Retinal pigment epithelial cell (primary cell): ENCODE measurements around the gene BOC.

ENCODE experiments used
- DNase-seq: peaks from one replicate; pipeline ENCODE4 v3.0.0-alpha.2; 2010; ENCODE audit warnings: low read depth
- H3K4me3 ChIP-seq: 2 replicates; pipeline ENCODE4 v1.5.1; 2011; ENCODE audit warnings: mild to moderate bottlenecking, low read length, control low read depth, moderate library complexity
- TF ChIP-seq, protein P1 (sequence below): conservative IDR thresholded peaks from 2 replicates; pipeline ENCODE4 v1.5.1; 2011; ENCODE audit warnings: low read depth, low read length, control low read depth, inconsistent platforms

BOC gene

DNA sequence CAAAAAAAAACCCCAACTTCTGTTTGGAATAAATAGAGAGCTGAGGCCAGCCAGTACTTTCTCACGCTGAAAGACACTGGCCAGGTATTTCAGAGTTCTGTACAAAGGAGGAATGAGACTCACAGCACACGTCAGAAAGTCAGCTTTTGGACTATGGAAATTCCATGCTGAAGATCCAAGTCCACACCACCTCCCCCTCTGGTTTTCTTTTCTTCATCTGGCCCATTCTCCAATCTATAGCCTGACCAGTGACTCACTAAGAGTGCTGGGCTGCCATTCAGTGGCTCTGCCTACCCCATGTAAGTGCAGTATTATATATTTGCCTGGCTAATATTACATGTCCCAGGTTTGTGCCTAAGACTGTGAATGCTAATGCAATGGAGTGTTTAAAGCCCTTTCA lies 13.9 kb downstream of the BOC start:
- H3K4me3 ChIP-seq: no peak overlapping the region
- no peak for DNase-seq
- TF ChIP-seq, protein P1, sequence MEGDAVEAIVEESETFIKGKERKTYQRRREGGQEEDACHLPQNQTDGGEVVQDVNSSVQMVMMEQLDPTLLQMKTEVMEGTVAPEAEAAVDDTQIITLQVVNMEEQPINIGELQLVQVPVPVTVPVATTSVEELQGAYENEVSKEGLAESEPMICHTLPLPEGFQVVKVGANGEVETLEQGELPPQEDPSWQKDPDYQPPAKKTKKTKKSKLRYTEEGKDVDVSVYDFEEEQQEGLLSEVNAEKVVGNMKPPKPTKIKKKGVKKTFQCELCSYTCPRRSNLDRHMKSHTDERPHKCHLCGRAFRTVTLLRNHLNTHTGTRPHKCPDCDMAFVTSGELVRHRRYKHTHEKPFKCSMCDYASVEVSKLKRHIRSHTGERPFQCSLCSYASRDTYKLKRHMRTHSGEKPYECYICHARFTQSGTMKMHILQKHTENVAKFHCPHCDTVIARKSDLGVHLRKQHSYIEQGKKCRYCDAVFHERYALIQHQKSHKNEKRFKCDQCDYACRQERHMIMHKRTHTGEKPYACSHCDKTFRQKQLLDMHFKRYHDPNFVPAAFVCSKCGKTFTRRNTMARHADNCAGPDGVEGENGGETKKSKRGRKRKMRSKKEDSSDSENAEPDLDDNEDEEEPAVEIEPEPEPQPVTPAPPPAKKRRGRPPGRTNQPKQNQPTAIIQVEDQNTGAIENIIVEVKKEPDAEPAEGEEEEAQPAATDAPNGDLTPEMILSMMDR: no peak

DNA sequence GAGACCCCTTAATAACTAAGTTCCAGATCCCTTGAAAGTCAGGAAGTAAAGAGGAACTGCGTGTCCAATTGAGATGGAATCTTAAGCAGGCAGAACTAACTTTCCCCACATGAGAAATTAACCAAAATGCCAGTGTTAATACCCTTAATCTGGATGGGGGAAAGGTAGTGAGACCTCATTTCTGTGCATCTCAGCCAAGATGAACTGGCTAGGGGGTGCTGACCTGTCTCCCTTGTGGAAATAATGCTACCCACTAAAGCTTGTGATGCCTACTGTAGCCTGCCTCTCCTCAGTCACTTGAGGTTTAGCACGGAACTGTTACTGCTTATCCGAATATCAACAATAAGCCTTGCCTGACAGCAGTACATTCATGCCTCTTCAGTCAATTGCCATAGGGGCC lies 15.1 kb downstream of the BOC start:
- DNase-seq: no peak
- TF ChIP-seq, protein P1: no peak
- no peak overlapping the region for H3K4me3 ChIP-seq

DNA sequence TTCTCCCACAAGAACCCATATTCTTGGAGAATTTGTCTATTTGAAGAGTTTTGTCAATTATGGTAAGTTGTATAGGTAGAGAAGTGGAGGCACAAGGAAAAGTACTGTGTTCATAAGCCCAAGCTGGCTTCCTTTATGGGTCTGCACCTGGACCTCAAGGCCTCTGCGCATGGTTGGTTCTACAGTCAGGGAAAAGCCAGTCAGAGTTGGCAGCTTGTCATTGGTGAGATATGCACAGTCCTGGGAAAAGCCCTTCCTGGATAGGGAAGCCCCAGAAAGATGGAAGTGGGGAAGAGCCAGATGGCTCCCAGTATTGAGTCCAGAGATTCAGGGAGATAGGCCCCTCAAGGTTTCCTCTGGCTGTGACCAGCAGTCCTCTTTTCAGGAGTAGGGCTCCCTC lies 15.8 kb downstream of the BOC start:
- no peak for DNase-seq
- TF ChIP-seq, protein P1: no peak
- no peak overlapping the region for H3K4me3 ChIP-seq

DNA sequence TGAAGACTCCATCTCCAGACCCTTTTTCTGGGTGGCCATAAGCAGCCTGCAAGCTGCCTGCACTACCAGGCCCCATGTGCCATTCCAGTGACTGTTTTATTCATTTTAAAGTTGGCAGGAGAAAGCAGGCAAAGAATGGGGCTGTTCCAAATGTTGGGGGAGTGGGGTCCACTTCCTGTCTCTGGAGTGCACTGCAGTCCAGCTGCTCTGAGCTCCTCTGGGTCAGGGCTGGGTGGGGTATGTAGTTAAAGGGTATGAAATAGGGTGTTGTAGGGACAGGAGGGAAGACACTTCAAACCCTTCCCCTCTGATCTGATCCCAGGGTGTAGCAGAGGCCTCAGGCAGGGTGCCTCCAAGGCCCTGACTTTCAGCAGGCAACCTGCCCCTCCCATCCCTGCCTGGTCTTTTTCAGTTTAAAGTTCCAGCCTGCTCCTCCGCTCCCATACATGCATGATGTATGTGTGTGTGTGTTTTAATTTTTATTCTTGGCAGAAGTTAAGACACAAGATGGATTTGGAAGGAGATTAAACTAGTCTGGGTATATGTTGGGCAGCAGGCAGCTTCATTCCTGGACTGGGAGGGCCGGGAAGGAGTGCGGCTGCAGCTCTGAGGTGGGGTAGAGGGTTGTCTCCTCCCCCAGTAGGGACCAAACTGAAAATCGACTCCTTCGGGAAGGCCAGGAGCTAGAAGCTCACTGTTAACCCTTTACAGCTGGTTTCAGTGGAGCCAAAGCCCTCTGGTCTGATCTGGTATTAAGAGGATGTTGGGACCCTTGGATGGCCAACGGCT lies 17.3 kb downstream of the BOC start:
- TF ChIP-seq, protein P1: no peak
- no peak for DNase-seq
- H3K4me3 ChIP-seq: no peak overlapping the region

DNA sequence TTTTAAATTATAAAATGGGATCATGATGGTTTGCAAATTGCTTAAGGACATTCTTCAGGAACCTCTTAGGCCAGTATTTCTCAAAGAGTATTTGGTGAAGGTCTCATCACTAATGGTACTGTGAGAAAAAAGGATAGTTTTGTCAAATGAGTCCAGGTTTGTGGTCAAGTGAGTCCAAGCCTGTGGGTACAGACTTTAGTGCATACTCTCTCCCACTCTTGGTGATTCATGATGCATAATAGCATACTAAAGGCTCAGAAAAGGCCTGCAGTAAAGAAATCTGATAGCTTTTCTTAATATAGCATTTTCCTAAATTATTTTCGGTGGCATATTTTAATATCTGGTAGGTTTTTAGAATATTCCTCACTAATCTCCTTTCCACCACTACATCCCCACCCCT lies 20.0 kb downstream of the BOC start:
- TF ChIP-seq, protein P1: no peak
- no peak overlapping the region for H3K4me3 ChIP-seq
- no peak for DNase-seq

DNA sequence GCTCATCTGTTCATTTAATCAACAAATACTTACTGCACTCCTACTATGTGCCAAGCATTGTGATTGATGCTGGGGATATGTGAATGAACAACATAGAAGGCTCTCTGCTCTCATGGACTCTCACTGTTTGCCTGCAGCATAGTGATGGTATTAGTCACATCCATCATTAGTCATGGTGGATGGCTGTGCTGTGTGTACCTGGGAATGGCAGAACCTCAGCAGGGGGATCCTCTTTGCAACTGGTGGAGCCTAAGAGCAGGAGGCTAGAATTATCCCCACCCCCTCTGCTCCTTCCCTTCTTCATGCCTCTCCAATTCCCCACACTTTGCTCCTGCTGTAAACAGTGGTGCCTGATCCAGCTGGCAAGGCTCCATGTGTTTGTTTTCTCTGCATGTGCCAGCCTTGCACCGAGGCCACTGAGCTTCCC lies 20.5 kb downstream of the BOC start:
- DNase-seq: peak; percentile 73
- H3K4me3 ChIP-seq: no peak overlapping the region
- TF ChIP-seq, protein P1: no peak

DNA sequence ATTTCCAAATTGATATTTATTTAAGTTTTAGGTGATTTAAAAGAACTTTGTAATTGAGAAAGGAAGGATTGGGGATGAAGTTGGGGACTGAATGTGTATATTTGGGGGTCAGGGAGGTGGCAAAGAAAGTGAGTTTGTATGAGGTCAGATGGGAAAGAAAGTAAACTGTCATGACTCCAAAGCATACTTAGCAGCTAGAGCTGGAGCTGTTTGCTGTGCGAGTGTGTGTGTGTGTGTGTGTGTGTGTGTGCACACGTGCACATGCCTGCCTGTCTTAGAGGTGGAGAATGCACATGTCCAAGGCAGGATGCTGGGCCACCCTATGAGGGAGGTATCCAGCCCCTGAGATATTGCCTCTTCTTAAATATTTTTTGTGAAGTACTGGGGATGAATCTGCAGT lies 21.0 kb downstream of the BOC start:
- TF ChIP-seq, protein P1: no peak
- no peak overlapping the region for H3K4me3 ChIP-seq
- DNase-seq: no peak
